Psoas muscle (tissue), 8 donors: ENCODE results near the gene BTD. TPM values are rescaled to one million over a fixed set of nuclear protein-coding genes. Genes with fewer than 3 reads are reported as not detected.
A peak's percentile ranks its signal among the peaks of the same experiment; 100 is the strongest.

ENCODE experiments used
- ATAC-seq, 4 donors: fragments of 200-7000 bp; cut with Tn5 transposase; one replicate each; pipeline ENCODE4 v1.9.1; 2020; ENCODE audit warnings: moderate library complexity in 3 of 4, mild to moderate bottlenecking in 2 of 4
- DNase-seq, 2 donors: peaks; one replicate each; pipeline ENCODE4 v3.0.0-alpha.2; 2020
- H3K27ac ChIP-seq: fragments of 200-600 bp; one replicate; pipeline ENCODE4 v1.8.0; 2022
- H3K27me3 ChIP-seq, 3 donors: fragments of 200-600 bp in 1 of 3; one replicate each; pipeline versions ENCODE4 v1.6.1 to v1.8.0; 2013 to 2022; ENCODE audit warnings: low read length in 2 of 3, mild to moderate bottlenecking in 2 of 3, moderate library complexity in 1 of 3; ENCODE audit not compliant: insufficient read depth in 3 of 3
- H3K36me3 ChIP-seq, 2 donors: fragments of 200-600 bp in 1 of 2; one replicate each; pipeline versions ENCODE4 v1.6.1 to v1.8.0; 2013 to 2022; ENCODE audit warnings: low read depth in 1 of 2, mild to moderate bottlenecking in 1 of 2, moderate library complexity in 1 of 2; ENCODE audit not compliant: insufficient read depth in 1 of 2
- H3K4me1 ChIP-seq: fragments of 200-600 bp; one replicate; pipeline ENCODE4 v1.8.0; 2022
- H3K4me3 ChIP-seq: fragments of 200-600 bp; one replicate; pipeline ENCODE4 v1.8.0; 2022; ENCODE audit warnings: mild to moderate bottlenecking
- H3K9me3 ChIP-seq: fragments of 200-600 bp; one replicate; pipeline ENCODE4 v1.8.0; 2022
- CTCF ChIP-seq: fragments of 200-600 bp; IDR thresholded peaks from one replicate; pipeline ENCODE4 v1.8.0; 2022; ENCODE audit warnings: antibody characterized with exemption
- WGBS, 3 donors: extraction: QIAGEN DNeasy Blood & Tissue Kit; methylation state at CpG; one replicate each; pipeline versions ENCODE4 v1.1.6 to v1.1.7; 2013; 5-methylcytosine and 5-hydroxymethylcytosine counted together
- intact Hi-C, 2 donors: fragments of 100-400 bp; cut with DNase I; formaldehyde crosslinking; loops; one replicate each; pipeline versions ENCODE4 v1.11.0 to v1.14.2; 2022
- polyA plus RNA-seq, 3 donors: library from polyadenylated mRNA; stranded (reverse); fragments of 200-250 nt; gene quantifications; one replicate each; pipeline ENCODE4 v1.2.3, GENCODE V29; 2013
- total RNA-seq, 4 donors: library from RNA; stranded (reverse); fragmentation: NEBNext Ultra II Directional in 2 of 4; extraction: Animal tissue kit (Norgen Biotek cat#: 25700) in 2 of 4; gene quantifications; one replicate each; pipeline versions ENCODE4 v1.2.1 to v1.2.4, GENCODE V29; 2021 to 2023
- donor health status: healthy with polysubstance abuse.
- donor health status: DM: no; HTN: no; CAD: no; lungs with moderate emphysema.
- donor health status: Bipolar disorder and iron deficiency.
- donor health status: healthy.
- donor health status: DM: yes; HTN: yes; CAD: no.
- donor health status: DM: no; HTN: no; CAD: no.
- donor health status: DM: no; HTN: no; CAD: no.
- donor health status: DM: yes; HTN: yes; CAD: no.

Gene BTD
- total and polyA plus RNA-seq, 7 donors = 6.3 to 15.2 (median 9.8) TPM

DNA sequence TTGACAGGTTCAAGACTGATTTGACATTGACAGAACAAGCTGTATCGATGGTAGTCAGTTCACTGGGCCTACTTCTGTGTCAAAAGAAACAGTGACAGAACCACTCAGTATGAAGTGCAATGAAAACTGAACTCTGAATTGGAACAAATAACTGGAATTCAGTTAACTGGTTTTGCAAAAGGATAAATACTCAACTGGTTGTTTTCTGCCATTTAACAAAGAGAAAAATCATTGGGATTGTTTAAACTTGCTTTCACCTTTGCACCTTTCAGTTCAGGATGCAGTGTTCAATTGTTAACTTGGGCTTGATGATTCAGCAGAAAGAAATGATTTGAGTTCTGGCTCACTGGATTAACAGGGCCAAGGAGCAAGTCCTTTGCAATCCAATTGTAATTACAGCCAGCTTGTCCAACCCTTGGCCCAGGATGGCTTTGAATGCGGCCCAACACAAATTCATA is 4.9 kb downstream of the BTD start:
- H3K36me3 ChIP-seq = no peaks in the 10 kb centered on the region
- DNase-seq (no peak), ATAC-seq (no peak)
- no peak overlapping the region for H3K27ac ChIP-seq
- H3K27me3 ChIP-seq = no peaks in the 10 kb centered on the region
- no peaks in the 10 kb centered on the region for H3K9me3 ChIP-seq
- intact Hi-C loops = no loop called here
- TF ChIP-seq CTCF = no peak
- peaks cover 41% of the 10 kb centered on the region for H3K4me1 ChIP-seq
- H3K4me3 ChIP-seq = no peak overlapping the region
- WGBS, 3 donors = 76 to 84% (median 77%) methylated on average over 2 of the region's 2 CpGs

- H3K27me3 ChIP-seq = no peaks in the 10 kb centered on the region
- H3K27ac ChIP-seq = peak overlapping the region; percentile 70
- 58 to 59% (median 58%) methylated on average over 4 of the region's 4 CpGs for WGBS, 3 donors
- DNase-seq (peak; percentile 74 to 90), ATAC-seq (peak; percentile 90 to 96 (median 92))
- H3K36me3 ChIP-seq = no peaks in the 10 kb centered on the region
- no peak overlapping the region for H3K4me3 ChIP-seq
- no peaks in the 10 kb centered on the region for H3K9me3 ChIP-seq
- TF ChIP-seq CTCF = no peak
- intact Hi-C loops = no loop called here
- peaks cover 40% of the 10 kb centered on the region for H3K4me1 ChIP-seq
Measured at GRCh38 chr3:15610082-15610759, 8.7 kb downstream of the BTD start.

DNA sequence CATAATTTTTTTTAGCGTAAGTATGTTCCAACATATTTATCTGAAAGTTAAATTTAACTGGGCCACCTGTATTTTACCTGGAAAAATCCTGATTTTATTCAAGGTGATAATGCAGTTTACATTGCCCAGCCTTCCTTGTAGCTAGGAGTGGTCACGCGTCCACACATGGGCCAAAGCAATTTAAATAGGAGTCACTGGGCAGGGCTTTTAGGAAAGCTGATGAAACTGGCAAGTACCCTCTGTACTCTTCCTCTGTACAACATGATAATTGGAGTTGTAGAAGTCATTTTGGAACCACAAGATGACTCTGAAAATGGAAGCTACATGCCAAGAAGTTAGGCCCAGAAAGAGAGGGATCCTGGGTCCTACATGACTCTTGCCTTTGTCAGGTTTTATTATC is 9.5 kb downstream of the BTD start:
- Histone ChIP-seq H3K36me3 (no peaks in the 10 kb centered on the region), H3K9me3 (no peaks in the 10 kb centered on the region), H3K27me3 (no peaks in the 10 kb centered on the region), H3K4me1 (peaks cover 40% of the 10 kb centered on the region), H3K27ac (peak overlapping the region; percentile 70), H3K4me3 (no peak overlapping the region)
- DNase-seq (no peak), ATAC-seq (peak in 3 of 4 donors; percentile 62 to 89 (median 83))
- intact Hi-C loops = no loop called here
- WGBS, 3 donors = 61 to 95% (median 80%) methylated on average over 3 of the region's 3 CpGs
- no peak for TF ChIP-seq CTCF

GRCh38 chr3:15612001-15612400 is 10.5 kb downstream of the BTD start:
- no peaks in the 10 kb centered on the region for H3K9me3 ChIP-seq
- ATAC-seq (no peak), DNase-seq (no peak)
- intact Hi-C loops = no loop called here
- TF ChIP-seq CTCF = no peak
- no peaks in the 10 kb centered on the region for H3K27me3 ChIP-seq
- no peak overlapping the region for H3K4me3 ChIP-seq
- H3K27ac ChIP-seq = no peak overlapping the region
- WGBS, 3 donors = 65 to 78% (median 76%) methylated on average over 1 of the region's 1 CpG
- peaks cover 34% of the 10 kb centered on the region for H3K4me1 ChIP-seq
- H3K36me3 ChIP-seq = no peaks in the 10 kb centered on the region

DNA sequence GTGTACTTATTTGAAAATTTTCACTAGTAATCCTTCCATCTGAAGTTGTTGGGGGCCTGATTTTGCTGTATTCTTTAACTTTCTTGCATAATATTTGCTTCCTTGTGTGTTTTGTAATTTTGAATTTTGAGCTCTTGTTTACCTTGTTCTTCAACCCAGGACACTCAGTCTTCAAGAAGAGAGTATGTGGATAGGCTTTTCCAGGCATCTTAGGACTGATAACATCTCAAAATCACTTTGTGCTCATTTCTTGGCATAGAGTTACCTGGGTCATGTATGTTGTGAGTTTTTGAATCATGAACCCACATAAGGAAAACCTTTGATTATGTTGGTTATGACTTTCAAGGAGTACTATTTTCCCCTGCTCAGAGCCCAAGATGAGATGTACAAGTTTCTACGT is 13.4 kb downstream of the BTD start:
- 86 to 100% (median 87%) methylated on average over 1 of the region's 1 CpG for WGBS, 3 donors
- Histone ChIP-seq H3K36me3 (no peaks in the 10 kb centered on the region), H3K4me1 (peaks cover 18% of the 10 kb centered on the region), H3K27me3 (no peaks in the 10 kb centered on the region), H3K9me3 (no peaks in the 10 kb centered on the region), H3K4me3 (no peak overlapping the region), H3K27ac (no peak overlapping the region)
- no peak for DNase-seq
- intact Hi-C loops = no loop called here
- no peak for ATAC-seq
- TF ChIP-seq CTCF = no peak
